ENCODE measurements around the gene METAP2. TPM values are rescaled to one million over a fixed set of nuclear protein-coding genes. Genes with fewer than 3 reads are reported as not detected.

Gene METAP2
- total RNA-seq, 2 experiments from 2014 or later, result 60.2 to 66.3 TPM

- intact Hi-C loops (cut with DNase I, micrococcal nuclease), result no loop called here
- DNase-seq (no peak), ATAC-seq (ENCODE audit: poor library complexity) (no peak)
- no peak overlapping the region for H3K4me3 Mint-ChIP-seq
- Histone ChIP-seq H3K27me3 (ENCODE audit: control insufficient read depth in 1 of 2, insufficient read depth in 2 of 2, low read length in 2 of 2) (no peaks in the 10 kb centered on the region), H3K4me3 (ENCODE audit: low read length) (no peak overlapping the region), H3K4me1 (ENCODE audit: insufficient read depth, low read length) (no peaks in the 10 kb centered on the region), H3K36me3 (ENCODE audit: insufficient read depth, low read length) (no peaks in the 10 kb centered on the region), H3K27ac (ENCODE audit: low read depth in 1 of 2, low read length in 2 of 2) (no peak overlapping the region), H3K9me3 (ENCODE audit: control insufficient read depth in 1 of 2, insufficient read depth in 1 of 2, low read length in 2 of 2) (no peaks in the 10 kb centered on the region)
- CTCF ChIA-PET, result interaction anchor here (1.8 kb wide), 1 partner anchor 12 kb away, joined by 4 read pairs; no protein-coding TSS in a partner anchor
- POLR2A ChIA-PET, result no interaction called here
- no peak overlapping the region for H3K27ac Mint-ChIP-seq
- peaks cover 22% of the 10 kb centered on the region for H3K36me3 Mint-ChIP-seq (ENCODE audit: low read depth)
- no peaks in the 10 kb centered on the region for H3K4me1 Mint-ChIP-seq (ENCODE audit: low read depth)
- H3K9me3 Mint-ChIP-seq, result no peaks in the 10 kb centered on the region
- H3K27me3 Mint-ChIP-seq, result no peaks in the 10 kb centered on the region
- TF ChIP-seq, protein P1, sequence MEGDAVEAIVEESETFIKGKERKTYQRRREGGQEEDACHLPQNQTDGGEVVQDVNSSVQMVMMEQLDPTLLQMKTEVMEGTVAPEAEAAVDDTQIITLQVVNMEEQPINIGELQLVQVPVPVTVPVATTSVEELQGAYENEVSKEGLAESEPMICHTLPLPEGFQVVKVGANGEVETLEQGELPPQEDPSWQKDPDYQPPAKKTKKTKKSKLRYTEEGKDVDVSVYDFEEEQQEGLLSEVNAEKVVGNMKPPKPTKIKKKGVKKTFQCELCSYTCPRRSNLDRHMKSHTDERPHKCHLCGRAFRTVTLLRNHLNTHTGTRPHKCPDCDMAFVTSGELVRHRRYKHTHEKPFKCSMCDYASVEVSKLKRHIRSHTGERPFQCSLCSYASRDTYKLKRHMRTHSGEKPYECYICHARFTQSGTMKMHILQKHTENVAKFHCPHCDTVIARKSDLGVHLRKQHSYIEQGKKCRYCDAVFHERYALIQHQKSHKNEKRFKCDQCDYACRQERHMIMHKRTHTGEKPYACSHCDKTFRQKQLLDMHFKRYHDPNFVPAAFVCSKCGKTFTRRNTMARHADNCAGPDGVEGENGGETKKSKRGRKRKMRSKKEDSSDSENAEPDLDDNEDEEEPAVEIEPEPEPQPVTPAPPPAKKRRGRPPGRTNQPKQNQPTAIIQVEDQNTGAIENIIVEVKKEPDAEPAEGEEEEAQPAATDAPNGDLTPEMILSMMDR (IDR thresholded peaks at IDR 0.05), result no peak
Observed at GRCh38 chr12:95522692-95523091, 48.7 kb downstream of the METAP2 start.

DNA sequence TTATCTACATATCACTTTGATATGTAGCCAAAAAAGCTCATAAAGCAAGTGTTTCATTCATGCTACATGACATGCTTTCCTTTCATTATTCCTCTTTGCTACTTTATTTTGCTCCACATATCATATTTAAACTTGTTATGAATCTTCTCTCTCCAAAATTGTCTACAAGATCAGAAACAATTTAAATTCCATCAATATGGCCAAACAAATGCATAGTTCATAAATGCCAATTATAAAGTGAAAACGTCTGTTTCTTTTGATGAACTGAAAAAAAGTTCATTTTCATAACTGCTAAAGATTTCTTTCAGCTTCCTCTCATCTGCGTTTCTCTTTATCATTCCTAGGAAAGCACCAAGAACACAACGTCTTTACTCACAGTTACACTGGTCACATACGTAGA lies 54.5 kb downstream of the METAP2 start:
- Histone ChIP-seq H3K4me1 (ENCODE audit: insufficient read depth, low read length) (no peaks in the 10 kb centered on the region), H3K36me3 (ENCODE audit: insufficient read depth, low read length) (no peaks in the 10 kb centered on the region), H3K27ac (ENCODE audit: low read depth in 1 of 2, low read length in 2 of 2) (no peak overlapping the region), H3K4me3 (ENCODE audit: low read length) (no peak overlapping the region), H3K27me3 (ENCODE audit: control insufficient read depth in 1 of 2, insufficient read depth in 2 of 2, low read length in 2 of 2) (no peaks in the 10 kb centered on the region), H3K9me3 (ENCODE audit: control insufficient read depth in 1 of 2, insufficient read depth in 1 of 2, low read length in 2 of 2) (no peaks in the 10 kb centered on the region)
- intact Hi-C loops (cut with DNase I, micrococcal nuclease), result no loop called here
- H3K4me3 Mint-ChIP-seq, result no peak overlapping the region
- TF ChIP-seq, protein P1 (IDR thresholded peaks at IDR 0.05), result no peak
- H3K9me3 Mint-ChIP-seq, result no peaks in the 10 kb centered on the region
- ChIA-PET POLR2A (no interaction called here), CTCF (no interaction called here)
- no peak overlapping the region for H3K27ac Mint-ChIP-seq
- no peaks in the 10 kb centered on the region for H3K27me3 Mint-ChIP-seq
- ATAC-seq (ENCODE audit: poor library complexity), result no peak
- DNase-seq, result no peak
- peaks cover 10% of the 10 kb centered on the region for H3K36me3 Mint-ChIP-seq (ENCODE audit: low read depth)
- no peaks in the 10 kb centered on the region for H3K4me1 Mint-ChIP-seq (ENCODE audit: low read depth)

DNA sequence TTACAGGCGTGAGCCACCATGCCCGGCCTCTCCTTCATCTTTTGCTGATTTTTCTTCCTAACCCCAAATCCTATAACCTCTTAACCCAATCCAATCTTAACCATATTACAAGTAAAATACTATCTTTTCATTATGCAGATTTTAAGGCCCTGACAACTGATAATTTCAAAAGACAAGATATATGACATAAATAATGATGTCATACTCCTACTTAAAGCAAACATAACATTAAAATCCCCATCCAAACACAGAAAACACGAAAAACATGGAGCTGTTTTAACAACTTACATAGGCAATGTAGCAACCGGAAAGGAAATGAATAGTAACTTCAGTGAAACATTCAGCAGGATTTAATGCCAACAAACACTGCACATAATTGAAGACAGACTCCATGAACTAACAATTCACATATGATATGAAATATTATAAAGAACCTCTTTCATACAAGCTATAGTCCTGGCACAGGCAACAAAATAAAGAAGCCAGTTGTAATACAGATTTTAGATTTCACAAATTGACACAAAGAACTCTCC lies 55.8 kb downstream of the METAP2 start:
- ChIA-PET POLR2A (no interaction called here), CTCF (no interaction called here)
- Histone ChIP-seq H3K27ac (ENCODE audit: low read depth in 1 of 2, low read length in 2 of 2) (no peak overlapping the region), H3K27me3 (ENCODE audit: control insufficient read depth in 1 of 2, insufficient read depth in 2 of 2, low read length in 2 of 2) (no peaks in the 10 kb centered on the region), H3K4me1 (ENCODE audit: insufficient read depth, low read length) (no peaks in the 10 kb centered on the region), H3K4me3 (ENCODE audit: low read length) (no peak overlapping the region), H3K36me3 (ENCODE audit: insufficient read depth, low read length) (no peaks in the 10 kb centered on the region), H3K9me3 (ENCODE audit: control insufficient read depth in 1 of 2, insufficient read depth in 1 of 2, low read length in 2 of 2) (no peaks in the 10 kb centered on the region)
- TF ChIP-seq, protein P1 (IDR thresholded peaks at IDR 0.05), result no peak
- H3K9me3 Mint-ChIP-seq, result no peaks in the 10 kb centered on the region
- no peak overlapping the region for H3K27ac Mint-ChIP-seq
- H3K27me3 Mint-ChIP-seq, result no peaks in the 10 kb centered on the region
- no peak for ATAC-seq (ENCODE audit: poor library complexity)
- no peak for DNase-seq
- H3K4me3 Mint-ChIP-seq, result no peak overlapping the region
- intact Hi-C loops (cut with DNase I, micrococcal nuclease), result loop anchor here (5.0 to 10.0 kb wide), 5 partner anchors 195 to 927 kb away; partner anchors contain the start of genes FGD6 (in 1 of the 2) and VEZT (in 1 of the 2)
- peaks cover 13% of the 10 kb centered on the region for H3K36me3 Mint-ChIP-seq (ENCODE audit: low read depth)
- peaks cover 5% of the 10 kb centered on the region for H3K4me1 Mint-ChIP-seq (ENCODE audit: low read depth)

Data from CD4-positive, alpha-beta T cell (primary cell).